Pancreas (tissue), 10 donors: Measurements from ENCODE around the gene TMEM91. TPM values are rescaled to one million over a fixed set of nuclear protein-coding genes. Genes with fewer than 3 reads are reported as not detected.
A peak's percentile ranks its signal among the peaks of the same experiment; 100 is the strongest.

Source experiments
- ATAC-seq, 4 donors: fragments of 200-7000 bp; cut with Tn5 transposase; one replicate each; pipeline versions ENCODE4 v1.8.0 to v1.9.1; 2020; ENCODE audit warnings: mild to moderate bottlenecking in 4 of 4, moderate library complexity in 4 of 4
- DNase-seq, 6 donors: peaks; one replicate each; pipeline ENCODE4 v3.0.0-alpha.2; 2020
- FAIRE-seq: peaks from 2 replicates; lab custom pipeline; 2012; peaks lifted over from hg19 to GRCh38; lab: Jason Lieb, UNC
- H3K27ac ChIP-seq, 4 donors: fragments of 200-600 bp; sonication (generic); 1 replicate in 3 of 4; 2 replicates in 1 of 4; pipeline versions ENCODE4 v1.5.0 to v1.8.0; 2020
- H3K27me3 ChIP-seq, 4 donors: fragments of 200-600 bp; one replicate each; pipeline ENCODE4 v1.8.0; 2021
- H3K36me3 ChIP-seq, 3 donors: fragments of 200-600 bp; sonication (generic) in 1 of 3; one replicate each; pipeline versions ENCODE4 v1.5.0 to v1.8.0; 2020 to 2021
- H3K4me1 ChIP-seq, 3 donors: fragments of 200-600 bp; one replicate each; pipeline ENCODE4 v1.8.0; 2021
- H3K4me3 ChIP-seq, 4 donors: fragments of 200-600 bp; sonication (generic) in 2 of 4; one replicate each; pipeline versions ENCODE4 v1.5.0 to v1.8.0; 2020 to 2021
- H3K9me3 ChIP-seq, 4 donors: fragments of 200-600 bp; one replicate each; pipeline ENCODE4 v1.8.0; 2021
- CTCF ChIP-seq, 4 donors: fragments of 200-600 bp; sonication (generic) in 3 of 4; IDR thresholded peaks; one replicate each; pipeline versions ENCODE4 v1.5.0 to v1.8.0; 2021; ENCODE audit warnings: antibody characterized with exemption in 4 of 4
- WGBS, 2 donors: extraction: QIAGEN DNeasy Blood & Tissue Kit; methylation state at CpG; one replicate each; pipeline ENCODE4 v1.1.7; 2013; 5-methylcytosine and 5-hydroxymethylcytosine counted together
- intact Hi-C, 3 donors: fragments of 100-400 bp; cut with DNase I; formaldehyde crosslinking; loops; one replicate each; pipeline versions ENCODE4 v1.11.1 to v1.14.2; 2022
- polyA plus RNA-seq, 2 donors: library from polyadenylated mRNA; stranded (reverse); fragments of 200-250 nt; gene quantifications; one replicate each; pipeline ENCODE4 v1.2.3, GENCODE V29; 2013
- total RNA-seq, 6 donors: library from RNA; stranded (reverse); fragmentation: NEBNext Ultra II Directional in 4 of 6; extraction: Animal tissue kit (Norgen Biotek cat#: 25700) in 4 of 6; gene quantifications; one replicate each; pipeline versions ENCODE4 v1.2.1 to v1.2.4, GENCODE V29; 2021 to 2023
- donor health status: healthy with polysubstance abuse.
- donor health status: DM: no; HTN: no; CAD: no; lungs with moderate emphysema.
- donor health status: DM: no; HTN: no; CAD: no.
- donor health status: control.
- donor health status: control.
- donor health status: Bipolar disorder and iron deficiency.
- donor health status: DM: yes; HTN: yes; CAD: no.
- donor health status: DM: no; HTN: no; CAD: no.
- donor health status: DM: no; HTN: no; CAD: no.
- donor health status: DM: yes; HTN: yes; CAD: no.

TMEM91 gene
- total RNA-seq = 1 to 10 TPM; 3.8 to 5.9 (median 4.8) TPM
- 10 to 100 TPM; 24.8 to 33.0 TPM for polyA plus RNA-seq

GRCh38 chr19:41376241-41376997, at the start of gene TMEM91:
Gene TMEM91 (plus strand): TSS chr19:41376533. CDS start chr19:41378310, 1,777 bp downstream.
- WGBS, 2 donors = 2% methylated on average over 45 to 47 of the region's 47 CpGs
- no peaks in the 10 kb centered on the region for H3K9me3 ChIP-seq
- DNase-seq = peak in 4 of 6 donors; percentile 36 to 79 (median 48)
- TF ChIP-seq CTCF (IDR thresholded peaks at IDR 0.05) = no peak
- no peaks in the 10 kb centered on the region for H3K27me3 ChIP-seq
- H3K27ac ChIP-seq = peak within 1 kb of the TSS; percentile 27 to 76 (median 54)
- FAIRE-seq = no peak
- H3K36me3 ChIP-seq = no peaks in the 10 kb centered on the region
- peak; percentile 62 to 78 (median 65) for ATAC-seq
- peak within 1 kb of the TSS; percentile 45 to 65 (median 56) for H3K4me3 ChIP-seq
- H3K4me1 ChIP-seq = peaks cover 11 to 13% (median 13%) of the 10 kb centered on the region in 3 donors
- intact Hi-C loops = no loop called here

GRCh38 chr19:41327076-41327575, 49.2 kb upstream of the TMEM91 start:
- intact Hi-C loops = no loop called here
- no peak for FAIRE-seq
- Histone ChIP-seq H3K27ac (peak overlapping the region; percentile 33 to 76 (median 68)), H3K4me1 (peaks cover 0 to 23% (median 0%) of the 10 kb centered on the region in 3 donors), H3K9me3 (no peaks in the 10 kb centered on the region), H3K27me3 (no peaks in the 10 kb centered on the region), H3K36me3 (no peaks in the 10 kb centered on the region), H3K4me3 (peak overlapping the region; percentile 12 to 48 (median 29))
- TF ChIP-seq CTCF (IDR thresholded peaks at IDR 0.05) = no peak
- 27 to 35% methylated on average over 13 of the region's 13 CpGs for WGBS, 2 donors
- ATAC-seq = peak in 2 of 4 donors; percentile 1 to 4
- DNase-seq = no peak

GRCh38 chr19:41327576-41328156, 48.7 kb upstream of the TMEM91 start:
- Histone ChIP-seq H3K4me1 (peaks cover 0 to 23% (median 0%) of the 10 kb centered on the region in 3 donors), H3K9me3 (no peaks in the 10 kb centered on the region), H3K4me3 (peak overlapping the region; percentile 12 to 48 (median 29)), H3K36me3 (no peaks in the 10 kb centered on the region), H3K27me3 (no peaks in the 10 kb centered on the region), H3K27ac (peak overlapping the region; percentile 33 to 76 (median 68))
- WGBS, 2 donors = 11 to 23% methylated on average over 26 to 33 of the region's 33 CpGs
- no peak for FAIRE-seq
- TF ChIP-seq CTCF (IDR thresholded peaks at IDR 0.05) = no peak
- peak; percentile 75 to 79 (median 77) for ATAC-seq
- peak; percentile 69 to 90 (median 84) for DNase-seq
- intact Hi-C loops = no loop called here

- peaks cover 0 to 23% (median 0%) of the 10 kb centered on the region in 3 donors for H3K4me1 ChIP-seq
- peak overlapping the region in 2 of 4 donors; percentile 37 to 48 for H3K4me3 ChIP-seq
- TF ChIP-seq CTCF (IDR thresholded peaks at IDR 0.05) = no peak
- DNase-seq (no peak), ATAC-seq (peak in 2 of 4 donors; percentile 1 to 3), FAIRE-seq (no peak)
- intact Hi-C loops = no loop called here
- no peaks in the 10 kb centered on the region for H3K9me3 ChIP-seq
- WGBS, 2 donors = 59 to 61% methylated on average over 22 of the region's 22 CpGs
- peak overlapping the region; percentile 33 to 76 (median 68) for H3K27ac ChIP-seq
- H3K27me3 ChIP-seq = no peaks in the 10 kb centered on the region
- H3K36me3 ChIP-seq = no peaks in the 10 kb centered on the region
Observed at GRCh38 chr19:41328157-41328841, 48.0 kb upstream of the TMEM91 start.
